Occipital lobe (tissue), 2 donors: Measurements from ENCODE around the gene NAIF1. TPM values are rescaled to one million over a fixed set of nuclear protein-coding genes. Genes with fewer than 3 reads are reported as not detected.
"Not testable (repeated sequence)": the region's sequence is repeated elsewhere in the genome, so short reads cannot be mapped to it uniquely, and the experiment has no call there.

ENCODE experiments used
- DNase-seq: peaks from one replicate; lab custom pipeline; 2025; lab: John Stamatoyannopoulos, UW
- total RNA-seq: library from RNA; depleted of rRNA; stranded (reverse); fragments of >200 nt; gene quantifications from one replicate; pipeline ENCODE4 v1.2.3, GENCODE V29; 2014

The NAIF1 gene
- total RNA-seq, 1 donor from 2014 or later: 6.4 TPM

- DNase-seq: no peak
Observed at GRCh38 chr9:128062279-128062678, 4.8 kb downstream of the NAIF1 start.

DNA sequence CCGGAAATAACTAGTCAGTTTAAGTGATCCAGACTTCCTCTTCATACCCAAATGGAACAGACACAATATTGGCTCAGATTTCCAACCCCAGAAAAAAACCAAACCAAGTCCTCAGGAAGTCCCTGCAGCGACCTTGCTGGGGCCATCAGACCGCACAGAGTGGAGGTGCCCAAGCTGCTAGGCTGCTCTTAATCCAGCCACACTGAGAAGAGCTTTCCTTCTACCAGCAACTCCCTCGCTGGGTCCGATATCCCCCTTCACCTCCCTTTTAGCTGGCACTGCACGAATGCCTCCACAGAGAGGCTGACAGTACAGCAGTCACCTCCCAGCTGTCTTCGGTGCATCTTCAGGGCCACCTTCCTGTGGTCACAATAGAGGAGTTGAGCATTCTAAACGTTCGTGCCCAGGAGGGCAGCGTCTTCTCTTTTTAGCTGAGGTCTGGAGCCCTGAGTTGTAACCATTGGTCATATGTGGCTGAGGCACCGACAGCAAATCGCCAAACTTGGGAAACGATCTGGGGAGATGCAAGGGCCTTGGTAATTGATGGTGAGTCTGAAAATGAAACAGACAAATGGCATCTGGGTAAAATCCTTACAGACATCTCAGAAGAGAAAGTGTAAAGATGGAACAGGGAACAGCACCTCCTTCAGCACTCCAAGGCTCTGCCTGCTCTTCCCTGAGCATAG lies 5.7 kb downstream of the NAIF1 start:
- DNase-seq: no peak

- DNase-seq: no peak
Observed at GRCh38 chr9:128059365-128059983, 7.6 kb downstream of the NAIF1 start.

- DNase-seq: no peak
Observed at GRCh38 chr9:128057724-128058409, 9.3 kb downstream of the NAIF1 start.

GRCh38 chr9:128056887-128057723 lies 10.0 kb downstream of the NAIF1 start:
- DNase-seq: no peak

DNA sequence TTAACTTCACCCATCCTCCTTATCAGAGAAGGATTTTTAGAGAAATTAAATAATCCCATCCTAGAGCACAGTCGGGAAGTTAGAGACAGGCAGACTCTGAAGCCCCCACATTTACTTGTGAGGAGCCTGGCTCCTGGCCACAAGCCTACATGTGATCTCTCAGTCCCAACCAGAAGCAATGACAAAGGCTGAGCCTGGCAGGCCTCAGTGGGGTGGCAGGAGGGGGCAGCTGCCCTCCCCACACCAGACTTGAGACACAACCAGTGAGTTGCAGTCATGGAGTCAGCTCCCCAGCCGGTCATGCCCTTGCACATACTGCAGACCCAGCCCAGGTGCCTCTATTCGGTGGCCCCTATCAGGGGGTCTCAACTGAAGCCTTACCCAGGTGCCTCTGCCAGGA lies 11.0 kb downstream of the NAIF1 start:
- no peak for DNase-seq

- DNase-seq: no peak
Observed at GRCh38 chr9:128055344-128056040, 11.6 kb downstream of the NAIF1 start.

- DNase-seq: no peak
Observed at GRCh38 chr9:128054087-128054486, 13.0 kb downstream of the NAIF1 start.

- DNase-seq: no peak
Observed at GRCh38 chr9:128053560-128053959, 13.6 kb downstream of the NAIF1 start.

DNA sequence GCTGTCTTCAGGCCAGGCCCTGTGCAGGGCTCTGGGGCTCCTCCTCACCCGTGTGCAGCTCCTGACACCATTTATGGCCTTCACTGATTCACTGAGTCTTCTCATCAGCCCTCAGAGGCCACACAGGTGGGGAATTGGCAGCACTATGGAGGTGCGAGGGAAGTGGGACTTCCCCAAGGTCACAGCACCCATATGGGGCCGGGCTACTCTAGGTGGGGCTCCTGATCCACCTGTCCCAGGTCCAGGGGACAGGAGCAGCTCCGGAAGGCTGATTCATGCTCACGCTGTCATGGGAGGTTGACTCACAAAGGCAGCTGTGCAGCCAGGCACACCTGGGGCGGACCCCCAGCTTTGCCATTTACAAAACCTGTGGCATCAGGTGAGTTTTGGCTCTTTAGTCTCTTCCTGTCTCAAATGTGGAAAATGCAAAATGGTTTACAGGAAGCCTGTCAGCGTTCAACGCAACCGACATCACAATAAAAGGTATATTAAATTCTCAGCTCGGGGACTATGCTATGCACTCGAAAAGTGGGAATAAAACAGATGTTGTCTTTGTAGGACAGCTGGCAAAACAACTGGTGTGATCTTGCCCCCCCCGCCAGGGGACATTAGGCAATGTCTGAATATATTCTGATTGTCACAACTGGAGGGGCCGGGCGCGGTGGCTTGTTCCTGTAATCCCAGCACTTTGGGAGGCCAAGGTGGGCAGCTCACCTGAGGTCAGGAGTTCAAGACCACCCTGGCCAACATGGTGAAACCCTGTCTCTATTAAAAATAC lies 15.0 kb downstream of the NAIF1 start:
- no peak for DNase-seq

DNA sequence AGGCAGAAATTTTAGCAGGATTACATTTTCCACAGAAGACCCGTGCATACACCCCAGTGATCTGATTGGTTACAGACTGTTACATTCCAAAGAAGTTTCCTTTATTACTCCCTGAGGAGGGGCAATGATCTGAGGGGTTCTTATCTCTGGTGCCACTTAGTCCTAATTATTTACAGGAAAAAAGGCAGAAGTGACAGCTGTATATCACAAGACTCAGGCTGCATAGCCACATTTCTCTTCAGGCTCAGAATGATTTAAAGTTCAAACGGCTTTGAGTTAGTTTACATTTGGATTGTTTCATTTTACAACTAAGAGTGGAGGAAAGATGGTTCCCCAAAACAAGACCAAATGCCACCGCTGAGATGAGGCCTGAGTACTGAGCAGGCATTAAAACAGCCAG lies 17.3 kb downstream of the NAIF1 start:
- no peak for DNase-seq

GRCh38 chr9:128048663-128049062 lies 18.5 kb downstream of the NAIF1 start:
- no peak for DNase-seq

GRCh38 chr9:128047231-128047630 lies 19.9 kb downstream of the NAIF1 start:
- no peak for DNase-seq

DNA sequence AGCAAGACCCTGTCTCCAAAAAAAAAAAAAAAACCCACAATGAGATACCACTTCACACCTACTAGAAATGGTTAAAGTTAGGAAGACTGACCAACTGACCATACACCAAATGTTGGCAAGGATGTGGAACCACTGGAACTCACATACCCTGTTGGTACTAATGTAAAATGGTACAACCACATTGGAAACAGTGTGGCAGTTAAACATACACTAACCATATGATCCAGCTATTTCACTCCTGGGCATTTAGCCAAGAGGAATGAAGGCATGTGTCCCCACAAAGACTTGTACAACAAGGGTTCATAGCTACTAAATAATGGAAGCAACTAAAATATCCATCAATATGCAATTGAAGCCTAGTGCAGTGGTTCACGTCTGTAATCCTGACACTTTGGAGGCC lies 21.3 kb downstream of the NAIF1 start:
- DNase-seq: no peak

- DNase-seq: not testable (repeated sequence)
Observed at GRCh38 chr9:128045409-128045808, 21.7 kb downstream of the NAIF1 start.

DNA sequence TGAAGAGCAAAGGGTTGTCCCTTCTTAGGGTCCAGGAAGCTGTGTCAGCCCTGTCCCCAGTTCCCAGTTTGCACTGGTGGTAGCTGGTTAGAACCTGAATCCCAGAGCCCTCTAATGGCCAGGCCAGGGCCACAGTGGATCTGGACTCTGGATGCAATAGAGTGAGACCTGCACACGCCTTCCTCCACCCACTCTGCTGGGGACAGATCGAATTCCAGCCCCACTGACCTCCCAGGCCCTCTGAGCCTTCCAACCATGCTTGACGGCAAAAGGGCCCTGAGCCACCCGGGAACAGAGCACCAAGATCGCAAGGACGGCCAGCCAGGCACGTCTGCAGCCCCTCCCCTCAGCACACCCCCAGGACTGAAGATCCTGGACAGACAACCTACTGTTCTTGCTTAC lies 23.7 kb downstream of the NAIF1 start:
- DNase-seq: no peak

- no peak for DNase-seq
Observed at GRCh38 chr9:128042043-128042442, 25.1 kb downstream of the NAIF1 start.

- not testable (repeated sequence) for DNase-seq
Observed at GRCh38 chr9:128040783-128041182, 26.3 kb downstream of the NAIF1 start.

DNA sequence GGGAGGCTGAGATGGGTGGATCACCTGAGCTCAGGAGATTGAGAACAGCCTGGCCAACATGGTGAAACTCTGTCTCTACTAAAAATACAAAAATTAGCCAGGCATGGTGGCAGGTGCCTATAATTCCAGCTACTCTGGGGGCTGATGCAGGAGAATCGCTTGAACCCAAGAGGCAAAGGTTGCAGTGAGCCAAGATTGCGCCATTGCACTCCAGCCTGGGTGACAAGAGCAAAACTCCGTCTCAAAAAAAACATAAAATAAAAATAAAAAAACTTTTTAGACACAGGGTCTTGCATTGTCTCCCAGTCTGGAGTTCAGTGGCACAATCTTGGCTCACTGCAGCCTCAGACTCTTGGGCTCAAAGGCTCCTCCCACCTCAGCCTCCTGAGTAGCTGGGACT lies 30.6 kb downstream of the NAIF1 start:
- DNase-seq: not testable (repeated sequence)
